Measurements from ENCODE around the gene HRK. TPM values are rescaled to one million over a fixed set of nuclear protein-coding genes. Genes with fewer than 3 reads are reported as not detected.

The HRK gene
- 1 to 10 TPM in 1 of 5 experiments, not detected in 4; 1.1 TPM for total RNA-seq
- polyA plus RNA-seq: not detected
- not detected for total RNA-seq

DNA sequence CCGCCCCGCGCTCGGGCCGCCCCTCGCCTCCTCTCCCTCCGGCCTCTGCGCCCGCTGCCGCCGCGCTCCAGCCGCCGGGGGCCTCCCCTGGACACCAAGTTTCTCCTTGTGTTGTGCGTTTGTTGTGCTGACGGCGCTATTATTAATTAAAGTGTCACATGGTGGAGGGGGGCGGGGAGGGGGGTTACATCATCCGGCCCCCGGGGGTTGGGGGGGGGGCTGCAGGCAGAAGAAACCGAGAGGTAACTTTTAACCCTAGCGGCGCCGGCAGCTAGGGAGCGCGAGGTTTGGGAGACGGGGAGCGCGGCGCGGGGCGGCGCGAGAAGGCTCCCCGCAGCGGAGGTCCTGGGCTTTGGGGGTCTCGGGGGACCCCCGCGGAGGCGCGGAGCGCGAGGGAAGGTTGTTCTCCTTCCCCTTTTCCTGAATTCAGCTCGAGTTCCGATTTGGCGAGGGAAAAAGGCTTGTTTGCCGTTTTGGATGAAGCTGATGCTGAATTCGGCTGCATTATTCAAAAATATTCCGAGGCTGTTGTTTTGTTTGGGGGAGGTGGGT, at the start of gene HRK:
Gene HRK (minus strand): TSS at position 117 of the 552 bp plus-strand sequence. CDS start 134 bp downstream, outside the sequence.
- peak within 1 kb of the TSS in 2 of 9 donors; percentile 29 to 45 for H3K27ac Mint-ChIP-seq
- H3K9me3 ChIP-seq (ENCODE audit: control insufficient read depth in 2 of 3, low read length in 3 of 3): no peaks in the 10 kb centered on the region
- intact Hi-C loops (cut with micrococcal nuclease): no loop called here
- peaks cover 0 to 2% (median 0%) of the 10 kb centered on the region in 5 donors for H3K36me3 Mint-ChIP-seq
- ChIA-PET POLR2A (no interaction called here), CTCF (no interaction called here)
- no peak within 1 kb of the TSS for H3K4me3 ChIP-seq (ENCODE audit: low read length)
- DNase-seq (no peak), ATAC-seq (no peak)
- H3K36me3 ChIP-seq (ENCODE audit: control insufficient read depth in 2 of 3, insufficient read depth in 3 of 3, low read length in 3 of 3): no peaks in the 10 kb centered on the region
- peaks cover 62 to 86% (median 67%) of the 10 kb centered on the region in 5 donors for H3K27me3 Mint-ChIP-seq
- H3K4me1 ChIP-seq (ENCODE audit: control insufficient read depth in 2 of 2, insufficient read depth in 2 of 2, low read length in 2 of 2): peaks cover 7 to 31% of the 10 kb centered on the region in 2 donors
- H3K4me3 Mint-ChIP-seq: peak within 1 kb of the TSS; percentile 77 to 97 (median 82)
- no peak within 1 kb of the TSS for H3K27ac ChIP-seq (ENCODE audit: low read depth, low read length)
- peaks cover 0 to 1% (median 0%) of the 10 kb centered on the region in 11 donors for H3K9me3 Mint-ChIP-seq
- peaks cover 0 to 14% of the 10 kb centered on the region in 2 donors for H3K27me3 ChIP-seq (ENCODE audit: control insufficient read depth in 2 of 2, insufficient read depth in 2 of 2, low read length in 2 of 2)
- H3K4me1 Mint-ChIP-seq: peaks cover 28 to 43% (median 37%) of the 10 kb centered on the region in 7 donors

DNA sequence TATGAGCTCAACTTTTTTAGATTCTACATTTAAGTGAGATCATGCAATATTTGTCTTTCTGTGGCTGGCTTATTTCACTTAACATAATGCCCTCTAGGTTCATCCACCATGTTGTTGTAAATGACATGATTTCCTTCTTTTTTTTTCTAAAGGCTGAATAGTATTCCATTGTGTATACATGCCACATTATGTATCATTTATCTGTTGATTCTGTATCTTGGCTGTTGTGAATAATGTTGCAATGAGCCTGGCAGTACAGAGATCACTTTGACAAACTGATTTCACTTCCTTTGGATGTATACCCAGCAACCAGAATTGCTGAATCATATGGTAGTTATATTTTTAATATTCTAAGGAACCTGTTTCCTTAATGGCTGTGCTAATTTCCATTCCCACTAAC, 48.6 kb upstream of the HRK start:
- ChIA-PET CTCF (no interaction called here), POLR2A (no interaction called here)
- intact Hi-C loops (cut with micrococcal nuclease): loop anchor here in 1 of 2 donors (10.0 kb wide), 2 partner anchors 965 to 1445 kb away; partner anchors contain the start of genes SUDS3 and TAOK3

DNA sequence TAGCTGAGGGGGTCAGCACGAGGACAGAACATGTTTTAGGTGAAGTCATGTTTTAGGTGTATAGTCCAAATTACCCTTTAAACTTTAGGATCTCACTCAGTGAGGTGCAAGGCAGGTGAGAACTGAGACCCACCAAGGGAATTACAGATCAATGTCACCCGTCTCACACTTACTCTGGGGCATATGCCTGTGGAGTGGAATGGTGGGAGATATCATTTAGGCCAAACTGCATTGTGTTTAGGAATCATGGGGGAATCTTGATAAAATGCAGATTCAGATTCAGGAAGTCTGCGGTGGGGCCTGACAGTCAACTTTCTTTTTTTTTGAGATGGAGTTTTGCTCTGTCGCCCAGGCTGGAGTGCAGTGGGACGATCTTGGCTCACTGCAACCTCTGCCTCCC, 47.3 kb upstream of the HRK start:
- peaks cover 0 to 8% (median 0%) of the 10 kb centered on the region in 5 donors for H3K27me3 Mint-ChIP-seq
- H3K27ac Mint-ChIP-seq: no peak overlapping the region
- Histone ChIP-seq H3K9me3 (ENCODE audit: control insufficient read depth in 2 of 3, low read length in 3 of 3) (no peaks in the 10 kb centered on the region), H3K4me3 (ENCODE audit: low read length) (no peak overlapping the region), H3K27me3 (ENCODE audit: control insufficient read depth in 2 of 2, insufficient read depth in 2 of 2, low read length in 2 of 2) (no peaks in the 10 kb centered on the region), H3K36me3 (ENCODE audit: control insufficient read depth in 2 of 3, insufficient read depth in 3 of 3, low read length in 3 of 3) (no peaks in the 10 kb centered on the region), H3K27ac (ENCODE audit: low read depth, low read length) (no peak overlapping the region), H3K4me1 (ENCODE audit: control insufficient read depth in 2 of 2, insufficient read depth in 2 of 2, low read length in 2 of 2) (peaks cover 19 to 36% of the 10 kb centered on the region in 2 donors)
- no peaks in the 10 kb centered on the region for H3K9me3 Mint-ChIP-seq
- CTCF ChIA-PET: no interaction called here
- DNase-seq (no peak), ATAC-seq (no peak)
- H3K36me3 Mint-ChIP-seq: peaks cover 7 to 45% (median 31%) of the 10 kb centered on the region in 5 donors
- intact Hi-C loops (cut with micrococcal nuclease): loop anchor here in 1 of 2 donors (10.0 kb wide), 2 partner anchors 964 to 1446 kb away; partner anchors contain the start of genes SUDS3 and TAOK3
- POLR2A ChIA-PET: no interaction called here
- no peak overlapping the region for H3K4me3 Mint-ChIP-seq
- H3K4me1 Mint-ChIP-seq: peaks cover 23 to 68% (median 51%) of the 10 kb centered on the region in 7 donors

More for the DNA sequence above, 48.6 kb upstream of the HRK start:
- H3K4me1 Mint-ChIP-seq: peaks cover 11 to 55% (median 39%) of the 10 kb centered on the region in 7 donors
- Histone ChIP-seq H3K27me3 (ENCODE audit: control insufficient read depth in 2 of 2, insufficient read depth in 2 of 2, low read length in 2 of 2) (no peaks in the 10 kb centered on the region), H3K9me3 (ENCODE audit: control insufficient read depth in 2 of 3, low read length in 3 of 3) (no peaks in the 10 kb centered on the region), H3K4me3 (ENCODE audit: low read length) (no peak overlapping the region), H3K4me1 (ENCODE audit: control insufficient read depth in 2 of 2, insufficient read depth in 2 of 2, low read length in 2 of 2) (peaks cover 12 to 24% of the 10 kb centered on the region in 2 donors), H3K36me3 (ENCODE audit: control insufficient read depth in 2 of 3, insufficient read depth in 3 of 3, low read length in 3 of 3) (no peaks in the 10 kb centered on the region), H3K27ac (ENCODE audit: low read depth, low read length) (no peak overlapping the region)
- H3K9me3 Mint-ChIP-seq: no peaks in the 10 kb centered on the region
- no peak overlapping the region for H3K27ac Mint-ChIP-seq
- ATAC-seq (no peak), DNase-seq (no peak)
- peaks cover 7 to 52% (median 38%) of the 10 kb centered on the region in 5 donors for H3K36me3 Mint-ChIP-seq
- H3K27me3 Mint-ChIP-seq: peaks cover 0 to 8% (median 0%) of the 10 kb centered on the region in 5 donors
- H3K4me3 Mint-ChIP-seq: no peak overlapping the region

- Histone ChIP-seq H3K4me1 (ENCODE audit: control insufficient read depth in 2 of 2, insufficient read depth in 2 of 2, low read length in 2 of 2) (peaks cover 20 to 43% of the 10 kb centered on the region in 2 donors), H3K4me3 (ENCODE audit: low read length) (no peak overlapping the region), H3K27ac (ENCODE audit: low read depth, low read length) (no peak overlapping the region), H3K36me3 (ENCODE audit: control insufficient read depth in 2 of 3, insufficient read depth in 3 of 3, low read length in 3 of 3) (no peaks in the 10 kb centered on the region), H3K27me3 (ENCODE audit: control insufficient read depth in 2 of 2, insufficient read depth in 2 of 2, low read length in 2 of 2) (no peaks in the 10 kb centered on the region), H3K9me3 (ENCODE audit: control insufficient read depth in 2 of 3, low read length in 3 of 3) (no peaks in the 10 kb centered on the region)
- Mint-ChIP-seq H3K9me3 (no peaks in the 10 kb centered on the region), H3K36me3 (peaks cover 7 to 42% (median 28%) of the 10 kb centered on the region in 5 donors), H3K27ac (no peak overlapping the region), H3K27me3 (peaks cover 0 to 8% (median 0%) of the 10 kb centered on the region in 5 donors), H3K4me1 (peaks cover 29 to 72% (median 56%) of the 10 kb centered on the region in 7 donors), H3K4me3 (no peak overlapping the region)
- no peak for DNase-seq
- CTCF ChIA-PET: no interaction called here
- POLR2A ChIA-PET: no interaction called here
- intact Hi-C loops (cut with micrococcal nuclease): loop anchor here in 1 of 2 donors (10.0 kb wide), 2 partner anchors 963 to 1447 kb away; partner anchors contain the start of genes SUDS3 and TAOK3
- ATAC-seq: no peak
Measured at GRCh38 chr12:116927244-116927940, 46.2 kb upstream of the HRK start.

DNA sequence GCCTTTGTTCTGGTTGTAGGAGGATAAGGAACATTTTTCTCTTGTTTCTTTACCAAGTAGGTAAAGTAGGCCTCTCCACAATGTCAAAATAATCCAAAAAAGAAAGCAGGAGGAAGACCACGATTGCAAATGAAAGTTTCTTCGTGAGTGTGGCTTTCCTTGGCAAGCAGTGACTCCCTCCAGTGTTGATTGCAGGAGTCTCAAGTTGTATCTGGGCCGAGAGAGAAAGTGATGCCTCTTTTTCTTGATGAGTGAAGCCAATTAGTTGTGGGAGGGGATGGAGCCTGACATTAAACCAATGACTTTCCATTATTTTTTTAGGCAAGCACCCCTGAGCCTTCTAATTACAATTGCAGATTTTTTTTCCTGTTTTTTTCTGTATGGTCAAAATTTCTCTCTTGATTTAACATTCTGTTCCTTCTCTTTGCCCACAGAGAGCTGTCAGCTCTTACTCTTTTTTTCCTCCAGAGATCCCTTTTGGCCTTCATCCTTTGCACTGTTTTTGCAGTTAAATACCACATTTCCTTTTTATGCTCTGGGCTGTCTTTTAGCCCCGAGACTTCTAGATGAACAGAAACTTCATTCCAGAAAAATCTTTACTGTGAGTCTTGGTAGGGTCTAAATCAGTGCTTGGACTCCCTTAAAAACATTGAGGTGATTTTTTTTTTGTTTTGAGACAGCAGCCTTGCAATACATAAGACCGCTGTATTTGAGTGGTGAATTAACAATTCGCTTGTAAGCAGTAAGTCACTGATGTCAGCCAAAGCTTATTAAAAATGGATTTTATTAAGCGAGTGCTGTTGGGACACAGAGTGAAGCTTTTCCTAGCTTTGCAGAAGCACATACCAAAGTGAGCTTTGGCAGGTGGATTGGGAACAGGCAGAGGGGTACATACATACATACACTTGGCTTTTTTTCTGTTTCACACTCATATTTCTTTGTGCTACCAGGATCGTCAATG, 45.3 kb upstream of the HRK start:
- no peak overlapping the region for H3K27ac ChIP-seq (ENCODE audit: low read depth, low read length)
- H3K4me1 ChIP-seq (ENCODE audit: control insufficient read depth in 2 of 2, insufficient read depth in 2 of 2, low read length in 2 of 2): peaks cover 26 to 46% of the 10 kb centered on the region in 2 donors
- peaks cover 7 to 39% (median 21%) of the 10 kb centered on the region in 5 donors for H3K36me3 Mint-ChIP-seq
- peaks cover 0 to 8% (median 0%) of the 10 kb centered on the region in 5 donors for H3K27me3 Mint-ChIP-seq
- H3K9me3 ChIP-seq (ENCODE audit: control insufficient read depth in 2 of 3, low read length in 3 of 3): no peaks in the 10 kb centered on the region
- H3K27me3 ChIP-seq (ENCODE audit: control insufficient read depth in 2 of 2, insufficient read depth in 2 of 2, low read length in 2 of 2): no peaks in the 10 kb centered on the region
- intact Hi-C loops (cut with micrococcal nuclease): loop anchor here in 1 of 2 donors (10.0 kb wide), 2 partner anchors 962 to 1448 kb away; partner anchors contain the start of genes SUDS3 and TAOK3
- DNase-seq (no peak), ATAC-seq (no peak)
- no peaks in the 10 kb centered on the region for H3K36me3 ChIP-seq (ENCODE audit: control insufficient read depth in 2 of 3, insufficient read depth in 3 of 3, low read length in 3 of 3)
- ChIA-PET CTCF (no interaction called here), POLR2A (no interaction called here)
- no peak overlapping the region for H3K4me3 ChIP-seq (ENCODE audit: low read length)
- no peaks in the 10 kb centered on the region for H3K9me3 Mint-ChIP-seq
- peak overlapping the region in 6 of 10 donors; percentile 17 to 82 (median 56) for H3K4me3 Mint-ChIP-seq
- H3K27ac Mint-ChIP-seq: peak overlapping the region in 1 of 9 donors; percentile 7
- H3K4me1 Mint-ChIP-seq: peaks cover 36 to 77% (median 58%) of the 10 kb centered on the region in 7 donors

Measured in naive thymus-derived CD4-positive, alpha-beta T cell (primary cell).